Lower leg skin (tissue), 4 donors: ENCODE results near the gene SKA1. TPM values are rescaled to one million over a fixed set of nuclear protein-coding genes. Genes with fewer than 3 reads are reported as not detected.
"Not testable (repeated sequence)": the region's sequence is repeated elsewhere in the genome, so short reads cannot be mapped to it uniquely, and the experiment has no call there.

Experiments
- DNase-seq, 2 donors: peaks; one replicate each; pipeline ENCODE4 v3.0.0-alpha.2; 2019; ENCODE audit warnings: low spot score in 2 of 2
- H3K4me3 ChIP-seq: fragments of 200-600 bp; sonication (generic); 2 replicates; pipeline ENCODE4 v1.5.1; 2017; ENCODE audit warnings: mild to moderate bottlenecking, low read depth; ENCODE audit not compliant: poor library complexity, severe bottlenecking
- CTCF ChIP-seq, 3 donors: fragments of 450-650 bp; IDR thresholded peaks; one replicate each; pipeline ENCODE4 v1.5.1; 2016; ENCODE audit warnings: antibody characterized with exemption in 3 of 3, mild to moderate bottlenecking in 3 of 3, moderate library complexity in 2 of 3
- POLR2A ChIP-seq, 2 donors: fragments of 450-650 bp; IDR thresholded peaks; one replicate each; pipeline ENCODE4 v1.6.1; 2016 to 2017; ENCODE audit warnings: antibody characterized with exemption in 2 of 2, mild to moderate bottlenecking in 1 of 2, moderate library complexity in 1 of 2
- WGBS, 2 donors: methylation state at CpG; one replicate each; pipeline ENCODE4 v1.1.5; 2018; 5-methylcytosine and 5-hydroxymethylcytosine counted together
- intact Hi-C: fragments of 100-400 bp; cut with DNase I; formaldehyde crosslinking; loops from one replicate; pipeline ENCODE4 v1.15.0; 2023; ENCODE audit warnings: low total_unique reads
- total RNA-seq, 4 donors: library from RNA; depleted of rRNA; stranded (reverse); fragments of >200 nt; gene quantifications; one replicate each; pipeline ENCODE4 v1.1.0, GENCODE V29; 2016

Gene SKA1
- total RNA-seq, 4 donors from 2014 or later, result 0.07 to 0.68 (median 0.27) TPM

DNA sequence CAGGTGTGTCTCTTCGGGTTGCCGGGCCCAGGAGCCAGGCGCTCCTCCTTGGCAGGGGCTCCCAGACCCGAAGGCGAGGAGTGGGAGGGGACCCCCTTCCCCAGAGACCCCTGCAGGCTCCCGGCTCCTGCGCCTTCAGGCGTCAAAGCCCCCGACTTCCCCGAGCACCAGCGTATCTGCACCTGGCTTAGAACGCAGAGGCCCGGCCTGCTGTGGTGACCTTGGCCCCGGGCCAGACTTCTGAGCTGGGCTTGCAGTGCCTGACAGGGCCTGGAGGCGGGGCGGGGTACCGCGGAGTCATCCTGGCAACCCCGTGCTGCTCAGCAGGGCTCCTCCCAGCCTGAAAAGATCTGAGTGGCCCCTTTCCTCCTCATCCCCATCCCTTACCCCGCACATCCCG, 27.0 kb downstream of the SKA1 start:
- intact Hi-C loops, result no loop called here
- H3K4me3 ChIP-seq, result no peak overlapping the region
- DNase-seq, result peak in 1 of 2 donors; percentile 24
- TF ChIP-seq CTCF (IDR thresholded peaks at IDR 0.05), result no peak
- TF ChIP-seq POLR2A (IDR thresholded peaks at IDR 0.05), result no peak
- WGBS, 2 donors, result 14% methylated on average over 19 to 20 of the region's 21 CpGs

- H3K4me3 ChIP-seq, intact Hi-C loops, DNase-seq: not testable (repeated sequence)
- WGBS, 2 donors, result 65 to 69% methylated on average over 13 of the region's 13 CpGs
Observed at GRCh38 chr18:50404752-50405581, 30.1 kb downstream of the SKA1 start.

DNA sequence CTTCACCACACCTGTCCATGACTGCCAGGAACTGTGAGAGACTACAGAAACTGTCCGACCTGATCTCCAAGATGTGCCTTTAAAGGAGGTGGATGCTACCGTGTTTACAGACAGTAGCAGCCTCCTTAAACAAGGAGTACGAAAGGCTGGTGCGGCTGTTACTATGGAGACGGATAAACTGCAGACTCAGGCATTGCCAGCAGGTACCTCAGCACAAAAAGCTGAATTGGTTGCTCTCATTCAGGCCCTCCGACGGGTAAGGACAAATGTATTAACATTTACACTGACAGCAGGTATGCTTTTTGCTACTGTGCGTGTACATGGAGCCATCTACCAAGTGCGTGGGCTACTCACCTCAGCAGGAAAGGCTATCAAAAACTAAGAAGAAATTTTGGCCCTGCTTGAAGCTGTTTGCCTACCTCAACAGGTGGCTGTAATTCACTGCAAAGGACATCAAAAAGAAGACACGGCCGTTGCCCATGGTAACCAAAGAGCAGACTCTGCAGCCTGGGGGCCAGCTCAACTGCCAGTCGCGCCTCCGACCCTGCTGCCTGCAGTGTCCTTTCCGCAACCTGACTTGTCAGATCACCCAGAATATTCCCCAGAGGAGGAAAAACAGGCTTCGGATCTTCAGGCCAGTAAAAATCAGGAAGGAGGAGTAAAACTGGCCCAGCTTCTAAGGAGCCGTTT, 30.9 kb downstream of the SKA1 start:
- no peak for DNase-seq
- 39 to 45% methylated on average over 17 of the region's 17 CpGs for WGBS, 2 donors
- TF ChIP-seq CTCF (IDR thresholded peaks at IDR 0.05) (no peak), POLR2A (IDR thresholded peaks at IDR 0.05) (no peak)
- intact Hi-C loops, result no loop called here
- H3K4me3 ChIP-seq, result no peak overlapping the region

GRCh38 chr18:50409236-50409635, 34.4 kb downstream of the SKA1 start:
- intact Hi-C loops, result no loop called here
- WGBS, 2 donors, result 70 to 77% methylated on average over 5 of the region's 5 CpGs
- H3K4me3 ChIP-seq, result no peak overlapping the region
- no peak for DNase-seq
- TF ChIP-seq POLR2A (IDR thresholded peaks at IDR 0.05), result no peak
- no peak for TF ChIP-seq CTCF (IDR thresholded peaks at IDR 0.05)

- no peak for DNase-seq
- 52 to 62% methylated on average over 4 of the region's 4 CpGs for WGBS, 2 donors
- H3K4me3 ChIP-seq, result no peak overlapping the region
- TF ChIP-seq CTCF (IDR thresholded peaks at IDR 0.05) (no peak), POLR2A (IDR thresholded peaks at IDR 0.05) (no peak)
- intact Hi-C loops, result no loop called here
Observed at GRCh38 chr18:50410008-50410407, 35.2 kb downstream of the SKA1 start.

DNA sequence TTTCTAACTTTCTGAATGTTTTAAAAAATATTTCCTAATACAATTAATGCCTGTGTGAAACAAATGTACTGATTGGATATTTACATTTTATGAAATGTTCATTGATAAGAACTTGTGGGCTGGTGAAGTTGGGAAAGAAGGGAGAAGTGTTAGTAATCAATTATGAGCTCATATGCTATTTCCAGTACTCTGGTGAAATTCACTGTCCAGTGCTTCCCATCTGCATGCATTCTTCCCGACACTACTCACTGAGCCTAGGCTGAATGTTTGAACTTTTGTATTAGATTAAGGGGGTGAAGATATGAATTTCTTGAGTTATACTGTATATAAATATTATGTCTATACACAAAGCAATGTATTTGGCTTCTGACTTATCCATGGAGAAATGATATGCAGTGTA, 36.0 kb downstream of the SKA1 start:
- whole genome bisulfite sequencing, 2 donors, result 66 to 70% methylated on average over 1 of the region's 1 CpG
- no peak overlapping the region for H3K4me3 ChIP-seq
- DNase-seq, result no peak
- intact Hi-C loops, result no loop called here
- TF ChIP-seq CTCF (IDR thresholded peaks at IDR 0.05) (no peak), POLR2A (IDR thresholded peaks at IDR 0.05) (no peak)

DNA sequence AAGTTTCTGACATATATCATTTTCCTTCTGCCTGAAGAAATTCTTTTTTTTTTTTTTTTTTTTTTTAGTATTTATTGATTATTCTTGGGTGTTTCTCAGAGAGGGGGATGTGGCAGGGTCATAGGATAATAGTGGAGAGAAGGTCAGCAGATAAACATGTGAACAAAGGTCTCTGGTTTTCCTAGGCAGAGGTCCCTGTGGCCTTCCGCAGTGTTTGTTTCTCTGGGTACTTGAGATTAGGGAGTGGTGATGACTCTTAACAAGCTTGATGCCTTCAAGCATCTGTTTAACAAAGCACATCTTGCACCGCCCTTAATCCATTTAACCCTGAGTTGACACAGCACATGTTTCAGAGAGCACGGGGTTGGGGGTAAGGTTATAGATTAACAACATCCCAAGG, 42.0 kb downstream of the SKA1 start:
- H3K4me3 ChIP-seq, intact Hi-C loops, DNase-seq: not testable (repeated sequence)
- WGBS, 2 donors, result 82 to 93% methylated on average over 3 of the region's 3 CpGs

DNA sequence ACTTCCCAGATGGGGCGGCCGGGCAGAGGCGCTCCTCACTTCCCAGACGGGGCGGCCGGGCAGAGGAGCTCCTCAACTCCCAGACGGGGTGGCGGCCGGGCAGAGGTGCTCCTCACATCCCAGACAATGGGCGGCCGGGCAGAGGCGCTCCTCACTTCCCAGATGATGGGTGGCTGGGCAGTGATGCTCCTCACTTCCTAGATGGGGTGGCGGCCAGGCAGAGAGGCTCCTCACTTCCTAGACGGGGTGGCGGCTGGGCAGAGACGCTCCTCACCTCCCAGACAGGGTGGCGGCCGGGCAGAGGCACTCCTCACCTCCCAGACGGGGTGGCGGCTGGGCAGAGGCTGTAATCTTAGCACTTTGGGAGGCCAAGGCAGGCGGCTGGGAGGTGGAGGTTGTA, 42.9 kb downstream of the SKA1 start:
- intact Hi-C loops, H3K4me3 ChIP-seq, DNase-seq: not testable (repeated sequence)
- 94 to 96% methylated on average over 17 to 20 of the region's 21 CpGs for WGBS, 2 donors
